Measurements from ENCODE around the gene STXBP2.
"Not testable (repeated sequence)": the region's sequence is repeated elsewhere in the genome, so short reads cannot be mapped to it uniquely, and the experiment has no call there.

STXBP2 gene

GRCh38 chr19:7638802-7639465, 2.0 kb downstream of the STXBP2 start:
- no peaks in the 10 kb centered on the region for H3K9me3 ChIP-seq (ENCODE audit: control insufficient read depth in 1 of 2, low read length in 2 of 2)

DNA sequence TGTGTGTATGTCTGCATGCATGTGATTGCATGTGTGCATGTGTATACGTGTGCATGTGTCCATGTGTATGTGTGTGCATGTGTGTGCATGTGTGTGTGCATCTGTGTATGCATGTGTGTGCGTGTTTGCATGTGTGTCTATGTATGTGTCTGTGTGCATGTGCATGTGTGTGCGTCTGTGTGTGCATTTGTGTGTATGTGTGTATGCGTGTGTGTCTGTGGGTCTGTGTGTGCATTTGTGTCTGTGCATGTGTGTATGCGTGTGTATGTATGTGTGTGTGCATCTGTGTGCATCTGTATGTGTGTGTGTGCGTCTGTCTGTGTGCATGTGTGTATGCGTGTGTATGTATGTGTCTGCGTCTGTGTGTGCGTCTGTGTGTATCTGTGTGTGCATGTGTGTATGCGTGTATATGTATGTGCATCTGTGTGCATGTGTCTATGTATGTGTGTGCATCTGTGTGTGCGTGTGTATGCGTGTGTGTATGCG, 3.0 kb downstream of the STXBP2 start:
- Histone ChIP-seq H3K4me3 (ENCODE audit: low read depth in 1 of 2, low read length in 2 of 2) (no peak overlapping the region), H3K4me1 (ENCODE audit: control insufficient read depth in 1 of 2, insufficient read depth in 2 of 2, low read length in 2 of 2) (peaks cover 0 to 4% of the 10 kb centered on the region in 2 donors), H3K27ac (ENCODE audit: low read length) (no peak overlapping the region), H3K9me3 (ENCODE audit: control insufficient read depth in 1 of 2, low read length in 2 of 2) (no peaks in the 10 kb centered on the region), H3K36me3 (ENCODE audit: control insufficient read depth in 1 of 2, insufficient read depth in 2 of 2, low read length in 2 of 2) (no peaks in the 10 kb centered on the region), H3K27me3 (ENCODE audit: low read depth, low read length) (peaks cover 4% of the 10 kb centered on the region)

More at GRCh38 chr19:7638802-7639465, 2.0 kb downstream of the STXBP2 start:
- Histone ChIP-seq H3K36me3 (ENCODE audit: control insufficient read depth in 1 of 2, insufficient read depth in 2 of 2, low read length in 2 of 2) (no peaks in the 10 kb centered on the region), H3K27me3 (ENCODE audit: low read depth, low read length) (peaks cover 4% of the 10 kb centered on the region), H3K4me3 (ENCODE audit: low read depth in 1 of 2, low read length in 2 of 2) (no peak overlapping the region), H3K4me1 (ENCODE audit: control insufficient read depth in 1 of 2, insufficient read depth in 2 of 2, low read length in 2 of 2) (peaks cover 0 to 4% of the 10 kb centered on the region in 2 donors), H3K27ac (ENCODE audit: low read length) (no peak overlapping the region)

- no peak overlapping the region for H3K27ac ChIP-seq (ENCODE audit: low read length)
- peaks cover 4% of the 10 kb centered on the region for H3K27me3 ChIP-seq (ENCODE audit: low read depth, low read length)
- peaks cover 0 to 4% of the 10 kb centered on the region in 2 donors for H3K4me1 ChIP-seq (ENCODE audit: control insufficient read depth in 1 of 2, insufficient read depth in 2 of 2, low read length in 2 of 2)
- H3K9me3 ChIP-seq (ENCODE audit: control insufficient read depth in 1 of 2, low read length in 2 of 2), result no peaks in the 10 kb centered on the region
- H3K36me3 ChIP-seq (ENCODE audit: control insufficient read depth in 1 of 2, insufficient read depth in 2 of 2, low read length in 2 of 2), result no peaks in the 10 kb centered on the region
- H3K4me3 ChIP-seq (ENCODE audit: low read depth in 1 of 2, low read length in 2 of 2), result no peak overlapping the region
Observed at GRCh38 chr19:7640803-7641202, 3.9 kb downstream of the STXBP2 start.

GRCh38 chr19:7641290-7642276, 4.7 kb downstream of the STXBP2 start:
- H3K36me3 ChIP-seq (ENCODE audit: control insufficient read depth in 1 of 2, insufficient read depth in 2 of 2, low read length in 2 of 2), result no peaks in the 10 kb centered on the region
- peaks cover 0 to 4% of the 10 kb centered on the region in 2 donors for H3K4me1 ChIP-seq (ENCODE audit: control insufficient read depth in 1 of 2, insufficient read depth in 2 of 2, low read length in 2 of 2)
- no peaks in the 10 kb centered on the region for H3K9me3 ChIP-seq (ENCODE audit: control insufficient read depth in 1 of 2, low read length in 2 of 2)
- no peak overlapping the region for H3K4me3 ChIP-seq (ENCODE audit: low read depth in 1 of 2, low read length in 2 of 2)
- H3K27me3 ChIP-seq (ENCODE audit: low read depth, low read length), result peaks cover 4% of the 10 kb centered on the region
- H3K27ac ChIP-seq (ENCODE audit: low read length), result no peak overlapping the region

DNA sequence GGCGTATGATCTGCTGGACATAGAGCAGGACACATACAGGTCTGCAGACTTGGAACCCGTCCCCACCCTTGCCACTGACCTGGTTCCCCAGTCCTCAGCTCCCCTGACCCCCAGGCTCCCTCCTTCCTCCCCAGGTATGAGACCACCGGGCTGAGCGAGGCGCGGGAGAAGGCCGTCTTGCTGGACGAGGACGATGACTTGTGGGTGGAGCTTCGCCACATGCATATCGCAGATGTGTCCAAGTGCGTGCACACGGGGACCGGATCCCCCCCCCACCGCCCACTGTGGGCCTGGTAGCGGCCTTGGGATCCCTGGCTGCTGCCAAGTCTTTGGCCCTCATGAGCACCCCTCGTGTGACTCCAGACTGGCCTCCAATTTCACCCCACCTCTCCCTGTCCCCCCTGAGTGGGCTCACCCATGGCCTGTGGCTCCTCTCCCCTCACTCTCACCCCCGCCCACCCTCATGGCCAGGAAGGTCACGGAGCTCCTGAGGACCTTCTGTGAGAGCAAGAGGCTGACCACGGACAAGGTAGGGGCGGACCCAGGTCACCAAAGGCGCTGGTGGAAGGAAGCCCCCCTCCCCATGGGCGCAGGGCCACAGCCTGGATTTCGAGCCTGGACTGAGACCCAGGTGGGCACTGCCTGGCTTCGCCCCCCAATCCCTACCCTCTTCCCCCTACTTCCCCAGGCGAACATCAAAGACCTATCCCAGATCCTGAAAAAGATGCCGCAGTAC, 5.6 kb downstream of the STXBP2 start:
- H3K4me3 ChIP-seq (ENCODE audit: low read depth in 1 of 2, low read length in 2 of 2), result no peak overlapping the region
- H3K4me1 ChIP-seq (ENCODE audit: control insufficient read depth in 1 of 2, insufficient read depth in 2 of 2, low read length in 2 of 2), result no peaks in the 10 kb centered on the region
- no peaks in the 10 kb centered on the region for H3K36me3 ChIP-seq (ENCODE audit: control insufficient read depth in 1 of 2, insufficient read depth in 2 of 2, low read length in 2 of 2)
- H3K9me3 ChIP-seq (ENCODE audit: control insufficient read depth in 1 of 2, low read length in 2 of 2), result no peaks in the 10 kb centered on the region
- peaks cover 4% of the 10 kb centered on the region for H3K27me3 ChIP-seq (ENCODE audit: low read depth, low read length)
- no peak overlapping the region for H3K27ac ChIP-seq (ENCODE audit: low read length)

DNA sequence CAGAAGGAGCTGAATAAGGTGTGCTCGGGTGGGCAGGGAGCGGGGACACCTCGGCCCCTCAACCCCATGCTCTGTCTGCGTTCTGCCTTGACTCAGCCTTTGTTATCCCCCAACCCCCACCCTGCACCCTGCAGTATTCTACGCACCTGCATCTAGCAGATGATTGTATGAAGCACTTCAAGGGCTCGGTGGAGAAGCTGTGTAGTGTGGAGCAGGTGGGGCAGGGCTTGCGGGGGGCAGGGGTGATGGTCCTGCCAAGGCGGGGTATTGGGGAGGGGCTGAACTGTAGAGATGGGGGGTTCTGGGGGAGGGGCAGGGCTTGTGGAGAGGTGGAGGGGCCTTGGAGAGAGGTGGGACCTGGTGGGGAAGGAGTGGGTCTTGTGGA, 6.1 kb downstream of the STXBP2 start:
- Histone ChIP-seq H3K27me3 (ENCODE audit: low read depth, low read length) (peaks cover 4% of the 10 kb centered on the region), H3K36me3 (ENCODE audit: control insufficient read depth in 1 of 2, insufficient read depth in 2 of 2, low read length in 2 of 2) (no peaks in the 10 kb centered on the region), H3K4me3 (ENCODE audit: low read depth in 1 of 2, low read length in 2 of 2) (no peak overlapping the region), H3K27ac (ENCODE audit: low read length) (no peak overlapping the region), H3K4me1 (ENCODE audit: control insufficient read depth in 1 of 2, insufficient read depth in 2 of 2, low read length in 2 of 2) (no peaks in the 10 kb centered on the region), H3K9me3 (ENCODE audit: control insufficient read depth in 1 of 2, low read length in 2 of 2) (no peaks in the 10 kb centered on the region)

- not testable (repeated sequence) for H3K4me3 ChIP-seq (ENCODE audit: low read depth in 1 of 2, low read length in 2 of 2); H3K4me1 ChIP-seq (ENCODE audit: control insufficient read depth in 1 of 2, insufficient read depth in 2 of 2, low read length in 2 of 2); H3K36me3 ChIP-seq (ENCODE audit: control insufficient read depth in 1 of 2, insufficient read depth in 2 of 2, low read length in 2 of 2); H3K27ac ChIP-seq (ENCODE audit: low read length); H3K27me3 ChIP-seq (ENCODE audit: low read depth, low read length); H3K9me3 ChIP-seq (ENCODE audit: control insufficient read depth in 1 of 2, low read length in 2 of 2)
Observed at GRCh38 chr19:7643629-7644549, 7.0 kb downstream of the STXBP2 start.

DNA sequence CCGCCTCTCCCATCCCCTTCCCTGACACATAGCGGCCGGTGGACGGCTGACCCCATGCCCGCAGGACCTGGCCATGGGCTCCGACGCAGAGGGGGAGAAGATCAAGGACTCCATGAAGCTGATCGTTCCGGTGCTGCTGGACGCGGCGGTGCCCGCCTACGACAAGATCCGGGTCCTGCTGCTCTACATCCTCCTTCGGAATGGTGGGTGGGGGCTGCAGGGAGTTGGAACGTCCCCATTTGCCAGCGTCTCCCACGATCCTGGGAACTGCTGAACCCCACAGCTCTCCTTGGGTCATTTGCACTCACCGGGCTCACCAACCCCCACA, 7.6 kb downstream of the STXBP2 start:
- Histone ChIP-seq H3K9me3 (ENCODE audit: control insufficient read depth in 1 of 2, low read length in 2 of 2) (no peaks in the 10 kb centered on the region), H3K27me3 (ENCODE audit: low read depth, low read length) (peaks cover 4% of the 10 kb centered on the region), H3K36me3 (ENCODE audit: control insufficient read depth in 1 of 2, insufficient read depth in 2 of 2, low read length in 2 of 2) (no peaks in the 10 kb centered on the region)

GRCh38 chr19:7645163-7645562, 8.3 kb downstream of the STXBP2 start:
- Histone ChIP-seq H3K4me1 (ENCODE audit: control insufficient read depth in 1 of 2, insufficient read depth in 2 of 2, low read length in 2 of 2) (no peaks in the 10 kb centered on the region), H3K27me3 (ENCODE audit: low read depth, low read length) (peaks cover 4% of the 10 kb centered on the region), H3K27ac (ENCODE audit: low read length) (no peak overlapping the region), H3K4me3 (ENCODE audit: low read depth in 1 of 2, low read length in 2 of 2) (no peak overlapping the region), H3K36me3 (ENCODE audit: control insufficient read depth in 1 of 2, insufficient read depth in 2 of 2, low read length in 2 of 2) (no peaks in the 10 kb centered on the region), H3K9me3 (ENCODE audit: control insufficient read depth in 1 of 2, low read length in 2 of 2) (no peaks in the 10 kb centered on the region)

More for the DNA sequence above, 7.6 kb downstream of the STXBP2 start:
- H3K4me1 ChIP-seq (ENCODE audit: control insufficient read depth in 1 of 2, insufficient read depth in 2 of 2, low read length in 2 of 2), result no peaks in the 10 kb centered on the region
- no peak overlapping the region for H3K27ac ChIP-seq (ENCODE audit: low read length)
- no peak overlapping the region for H3K4me3 ChIP-seq (ENCODE audit: low read depth in 1 of 2, low read length in 2 of 2)

- Histone ChIP-seq H3K27ac (ENCODE audit: low read length) (no peak overlapping the region), H3K36me3 (ENCODE audit: control insufficient read depth in 1 of 2, insufficient read depth in 2 of 2, low read length in 2 of 2) (no peaks in the 10 kb centered on the region), H3K27me3 (ENCODE audit: low read depth, low read length) (peaks cover 4% of the 10 kb centered on the region)
Observed at GRCh38 chr19:7645656-7646425, 8.9 kb downstream of the STXBP2 start.

More at GRCh38 chr19:7645656-7646425, 8.9 kb downstream of the STXBP2 start:
- H3K9me3 ChIP-seq (ENCODE audit: control insufficient read depth in 1 of 2, low read length in 2 of 2), result no peaks in the 10 kb centered on the region
- H3K4me3 ChIP-seq (ENCODE audit: low read depth in 1 of 2, low read length in 2 of 2), result no peak overlapping the region
- no peaks in the 10 kb centered on the region for H3K4me1 ChIP-seq (ENCODE audit: control insufficient read depth in 1 of 2, insufficient read depth in 2 of 2, low read length in 2 of 2)
